Osteoblast (primary cell): ENCODE data around the gene MBOAT2. TPM values are rescaled to one million over a fixed set of nuclear protein-coding genes. Genes with fewer than 3 reads are reported as not detected.

Source experiments
- DNase-seq: peaks from one replicate; pipeline ENCODE4 v3.0.0; 2011; ENCODE audit warnings: low spot score, mixed read lengths; ENCODE audit not compliant: insufficient read length; ENCODE audit errors: missing footprints
- H2AFZ ChIP-seq: 2 replicates; pipeline ENCODE4 v1.6.0; 2011; ENCODE audit warnings: mild to moderate bottlenecking, low read length
- H3K27ac ChIP-seq: 2 replicates; pipeline ENCODE4 v1.5.1; 2011; ENCODE audit warnings: mild to moderate bottlenecking, low read depth, low read length, moderate library complexity
- H3K27me3 ChIP-seq: 2 replicates; pipeline ENCODE4 v1.6.0; 2012; ENCODE audit warnings: mild to moderate bottlenecking, control low read depth, inconsistent platforms, low read length, moderate library complexity; ENCODE audit not compliant: insufficient read depth
- H3K36me3 ChIP-seq: 2 replicates; pipeline ENCODE4 v1.5.1; 2011; ENCODE audit warnings: mild to moderate bottlenecking, low read length, control low read depth, moderate library complexity; ENCODE audit not compliant: insufficient read depth
- H3K4me1 ChIP-seq: 2 replicates; pipeline ENCODE4 v1.5.1; 2011; ENCODE audit warnings: mild to moderate bottlenecking, low read length, control low read depth, moderate library complexity; ENCODE audit not compliant: insufficient read depth
- H3K4me2 ChIP-seq: 2 replicates; pipeline ENCODE4 v1.6.0; 2011; ENCODE audit warnings: mild to moderate bottlenecking, low read length; ENCODE audit not compliant: insufficient read depth
- H3K4me3 ChIP-seq: fragments of 200-600 bp; sonication (generic); 3 replicates; pipeline ENCODE4 v1.5.1; 2012; ENCODE audit warnings: mild to moderate bottlenecking, low read length, inconsistent platforms; ENCODE audit not compliant: insufficient read depth
- H3K79me2 ChIP-seq: 2 replicates; pipeline ENCODE4 v1.6.0; 2012; ENCODE audit warnings: mild to moderate bottlenecking, low read length, control low read depth, inconsistent platforms; ENCODE audit not compliant: insufficient read depth
- H3K9me3 ChIP-seq: 2 replicates; pipeline ENCODE4 v1.5.1; 2011; ENCODE audit warnings: low read depth, low read length, control low read depth
- H4K20me1 ChIP-seq: 2 replicates; pipeline ENCODE4 v1.6.0; 2012; ENCODE audit warnings: mild to moderate bottlenecking, low read length, control low read depth; ENCODE audit not compliant: insufficient read depth
- CTCF ChIP-seq: IDR thresholded peaks from 2 replicates; pipeline ENCODE4 v1.5.1; 2011; ENCODE audit warnings: mild to moderate bottlenecking, low read depth, low read length, moderate library complexity; ENCODE audit errors: extremely low read depth
- total RNA-seq: library from RNA; depleted of rRNA; stranded (reverse); fragments of >200 nt; gene quantifications from 2 replicates; pipeline ENCODE4 v1.2.3, GENCODE V29; 2012

MBOAT2 gene
- total RNA-seq, 1 donor = 54.3 TPM

- Histone ChIP-seq H3K27ac (no peak overlapping the region), H3K4me3 (no peak overlapping the region), H2AFZ (no peak overlapping the region), H3K36me3 (no peaks in the 10 kb centered on the region), H3K79me2 (no peaks in the 10 kb centered on the region), H3K4me2 (no peak overlapping the region), H3K9me3 (no peaks in the 10 kb centered on the region), H3K4me1 (peaks cover 15% of the 10 kb centered on the region), H4K20me1 (no peaks in the 10 kb centered on the region), H3K27me3 (no peaks in the 10 kb centered on the region)
- TF ChIP-seq CTCF = no peak
- no peak for DNase-seq
Observed at GRCh38 chr2:9032536-9033255, 29.2 kb upstream of the MBOAT2 start.

GRCh38 chr2:9032121-9032520, 28.6 kb upstream of the MBOAT2 start:
- H3K79me2 ChIP-seq = no peaks in the 10 kb centered on the region
- no peaks in the 10 kb centered on the region for H3K36me3 ChIP-seq
- no peak overlapping the region for H3K4me2 ChIP-seq
- no peaks in the 10 kb centered on the region for H3K9me3 ChIP-seq
- no peak overlapping the region for H2AFZ ChIP-seq
- H4K20me1 ChIP-seq = no peaks in the 10 kb centered on the region
- DNase-seq = no peak
- no peak overlapping the region for H3K27ac ChIP-seq
- peaks cover 15% of the 10 kb centered on the region for H3K4me1 ChIP-seq
- H3K4me3 ChIP-seq = no peak overlapping the region
- H3K27me3 ChIP-seq = no peaks in the 10 kb centered on the region
- no peak for TF ChIP-seq CTCF

GRCh38 chr2:9031246-9031645, 27.8 kb upstream of the MBOAT2 start:
- no peak overlapping the region for H3K27ac ChIP-seq
- no peak overlapping the region for H2AFZ ChIP-seq
- TF ChIP-seq CTCF = no peak
- H4K20me1 ChIP-seq = no peaks in the 10 kb centered on the region
- peak overlapping the region; percentile 35 for H3K4me2 ChIP-seq
- H3K4me3 ChIP-seq = no peak overlapping the region
- H3K79me2 ChIP-seq = no peaks in the 10 kb centered on the region
- H3K9me3 ChIP-seq = no peaks in the 10 kb centered on the region
- H3K36me3 ChIP-seq = no peaks in the 10 kb centered on the region
- peak; percentile 70 for DNase-seq
- no peaks in the 10 kb centered on the region for H3K27me3 ChIP-seq
- peaks cover 15% of the 10 kb centered on the region for H3K4me1 ChIP-seq

GRCh38 chr2:9030841-9031240, 27.4 kb upstream of the MBOAT2 start:
- no peak for DNase-seq
- H3K79me2 ChIP-seq = no peaks in the 10 kb centered on the region

More at GRCh38 chr2:9030841-9031240, 27.4 kb upstream of the MBOAT2 start:
- no peak overlapping the region for H3K4me3 ChIP-seq
- H2AFZ ChIP-seq = no peak overlapping the region
- no peak for TF ChIP-seq CTCF
- H3K36me3 ChIP-seq = no peaks in the 10 kb centered on the region
- peak overlapping the region; percentile 35 for H3K4me2 ChIP-seq
- H3K27me3 ChIP-seq = no peaks in the 10 kb centered on the region
- no peaks in the 10 kb centered on the region for H4K20me1 ChIP-seq
- H3K9me3 ChIP-seq = no peaks in the 10 kb centered on the region
- H3K27ac ChIP-seq = no peak overlapping the region
- peaks cover 15% of the 10 kb centered on the region for H3K4me1 ChIP-seq
